ENCODE results near the gene EPHB4. TPM values are rescaled to one million over a fixed set of nuclear protein-coding genes. Genes with fewer than 3 reads are reported as not detected.

The EPHB4 gene
- total RNA-seq, 2 donors from 2014 or later: 33.6 to 46.4 TPM

DNA sequence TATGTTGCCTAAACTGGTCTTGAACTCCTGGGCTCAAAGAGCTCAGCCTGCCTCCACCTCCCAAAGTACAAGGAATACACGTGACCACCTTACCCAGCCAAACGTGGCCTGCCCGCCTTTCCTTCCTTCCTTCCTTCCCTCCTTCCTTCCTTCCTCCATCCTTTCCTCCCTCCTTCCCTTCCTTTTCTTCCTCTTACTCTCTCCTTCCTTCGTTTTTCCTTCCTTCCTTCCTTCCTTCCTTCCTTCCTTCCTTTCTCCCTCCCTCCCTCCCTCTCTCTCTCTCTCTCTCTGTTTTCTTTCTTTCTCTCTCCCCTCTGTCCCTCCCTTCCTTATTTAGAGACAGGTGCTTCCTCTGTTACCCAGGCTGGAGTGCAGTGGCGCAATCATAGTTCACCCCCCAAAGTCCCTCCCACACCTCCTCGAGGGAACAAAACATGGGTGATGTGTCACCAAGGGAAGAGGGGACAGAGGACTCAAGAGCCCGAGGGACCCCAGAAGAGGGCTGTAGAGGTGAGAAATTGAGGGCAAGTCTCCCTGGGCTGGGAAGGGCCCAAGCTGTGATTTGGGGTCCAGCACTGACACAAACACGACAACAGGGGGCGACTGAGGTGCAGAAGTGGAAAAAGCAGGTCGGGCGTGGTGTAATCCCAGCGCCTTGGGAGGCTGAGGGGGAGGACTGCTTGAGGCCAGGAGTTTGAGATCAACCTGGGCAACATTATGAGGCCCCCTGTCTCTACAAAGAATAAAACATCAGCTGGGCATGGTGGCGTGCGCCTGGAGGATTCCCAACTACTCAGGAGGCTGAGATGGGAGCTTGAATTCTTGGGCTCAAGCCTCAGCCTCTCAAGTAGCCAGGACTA lies 28.1 kb downstream of the EPHB4 start:
- Histone ChIP-seq H3K4me1 (peaks cover 49% of the 10 kb centered on the region), H3K9me3 (no peaks in the 10 kb centered on the region), H3K27ac (no peak overlapping the region), H3K27me3 (no peaks in the 10 kb centered on the region), H3K36me3 (replicated peaks in 1 of 2; ENCODE audit: insufficient read depth in 1 of 2, low read depth in 2 of 2) (no peaks in the 10 kb centered on the region), H3K4me3 (no peak overlapping the region)
- DNase-seq: peak; percentile 77 to 83 (median 79)
- ATAC-seq: peak; percentile 65
- intact Hi-C loops (cut with DNase I): loop anchor here (5.0 kb wide), 1 partner anchor 48 kb away; no protein-coding TSS in a partner anchor
- TF ChIP-seq, protein P1, sequence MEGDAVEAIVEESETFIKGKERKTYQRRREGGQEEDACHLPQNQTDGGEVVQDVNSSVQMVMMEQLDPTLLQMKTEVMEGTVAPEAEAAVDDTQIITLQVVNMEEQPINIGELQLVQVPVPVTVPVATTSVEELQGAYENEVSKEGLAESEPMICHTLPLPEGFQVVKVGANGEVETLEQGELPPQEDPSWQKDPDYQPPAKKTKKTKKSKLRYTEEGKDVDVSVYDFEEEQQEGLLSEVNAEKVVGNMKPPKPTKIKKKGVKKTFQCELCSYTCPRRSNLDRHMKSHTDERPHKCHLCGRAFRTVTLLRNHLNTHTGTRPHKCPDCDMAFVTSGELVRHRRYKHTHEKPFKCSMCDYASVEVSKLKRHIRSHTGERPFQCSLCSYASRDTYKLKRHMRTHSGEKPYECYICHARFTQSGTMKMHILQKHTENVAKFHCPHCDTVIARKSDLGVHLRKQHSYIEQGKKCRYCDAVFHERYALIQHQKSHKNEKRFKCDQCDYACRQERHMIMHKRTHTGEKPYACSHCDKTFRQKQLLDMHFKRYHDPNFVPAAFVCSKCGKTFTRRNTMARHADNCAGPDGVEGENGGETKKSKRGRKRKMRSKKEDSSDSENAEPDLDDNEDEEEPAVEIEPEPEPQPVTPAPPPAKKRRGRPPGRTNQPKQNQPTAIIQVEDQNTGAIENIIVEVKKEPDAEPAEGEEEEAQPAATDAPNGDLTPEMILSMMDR (IDR thresholded peaks at IDR 0.05): peak; percentile 66 to 90 (median 83)
- TF ChIP-seq POLR2A (IDR thresholded peaks at IDR 0.05): no peak
- WGBS, 2 donors: 16 to 25% methylated on average over 12 to 14 of the region's 14 CpGs

DNA sequence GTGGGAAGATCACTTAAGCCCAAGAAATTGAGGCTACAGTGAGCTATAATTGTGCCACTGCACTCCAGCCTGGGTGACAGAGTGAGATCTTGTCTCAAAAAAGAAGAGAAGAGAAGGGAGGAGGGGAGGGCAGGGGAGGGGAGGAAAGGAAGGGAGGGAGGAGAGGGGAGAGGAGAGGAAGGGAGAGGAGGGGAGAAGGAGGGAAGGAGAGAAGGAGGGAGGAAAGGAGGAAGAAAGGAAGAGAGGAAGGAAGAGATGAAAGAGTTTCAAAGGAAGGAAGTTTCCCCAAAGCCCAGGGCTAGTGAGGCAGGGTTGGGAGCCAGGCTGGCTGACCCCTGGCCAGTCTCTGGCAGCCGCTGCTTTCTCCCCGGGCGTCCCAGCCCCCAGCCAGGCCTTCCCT lies 32.6 kb downstream of the EPHB4 start:
- Histone ChIP-seq H3K36me3 (replicated peaks in 1 of 2; ENCODE audit: insufficient read depth in 1 of 2, low read depth in 2 of 2) (no peaks in the 10 kb centered on the region), H3K27ac (no peak overlapping the region), H3K4me3 (no peak overlapping the region), H3K27me3 (no peaks in the 10 kb centered on the region), H3K9me3 (no peaks in the 10 kb centered on the region), H3K4me1 (peaks cover 20% of the 10 kb centered on the region)
- TF ChIP-seq POLR2A (IDR thresholded peaks at IDR 0.05): no peak
- TF ChIP-seq, protein P1 (IDR thresholded peaks at IDR 0.05): no peak
- intact Hi-C loops (cut with DNase I): loop anchor here (5.0 kb wide), 1 partner anchor 53 kb away; no protein-coding TSS in a partner anchor
- ATAC-seq (no peak), DNase-seq (no peak)
- 44 to 56% methylated on average over 3 of the region's 3 CpGs for WGBS, 2 donors

DNA sequence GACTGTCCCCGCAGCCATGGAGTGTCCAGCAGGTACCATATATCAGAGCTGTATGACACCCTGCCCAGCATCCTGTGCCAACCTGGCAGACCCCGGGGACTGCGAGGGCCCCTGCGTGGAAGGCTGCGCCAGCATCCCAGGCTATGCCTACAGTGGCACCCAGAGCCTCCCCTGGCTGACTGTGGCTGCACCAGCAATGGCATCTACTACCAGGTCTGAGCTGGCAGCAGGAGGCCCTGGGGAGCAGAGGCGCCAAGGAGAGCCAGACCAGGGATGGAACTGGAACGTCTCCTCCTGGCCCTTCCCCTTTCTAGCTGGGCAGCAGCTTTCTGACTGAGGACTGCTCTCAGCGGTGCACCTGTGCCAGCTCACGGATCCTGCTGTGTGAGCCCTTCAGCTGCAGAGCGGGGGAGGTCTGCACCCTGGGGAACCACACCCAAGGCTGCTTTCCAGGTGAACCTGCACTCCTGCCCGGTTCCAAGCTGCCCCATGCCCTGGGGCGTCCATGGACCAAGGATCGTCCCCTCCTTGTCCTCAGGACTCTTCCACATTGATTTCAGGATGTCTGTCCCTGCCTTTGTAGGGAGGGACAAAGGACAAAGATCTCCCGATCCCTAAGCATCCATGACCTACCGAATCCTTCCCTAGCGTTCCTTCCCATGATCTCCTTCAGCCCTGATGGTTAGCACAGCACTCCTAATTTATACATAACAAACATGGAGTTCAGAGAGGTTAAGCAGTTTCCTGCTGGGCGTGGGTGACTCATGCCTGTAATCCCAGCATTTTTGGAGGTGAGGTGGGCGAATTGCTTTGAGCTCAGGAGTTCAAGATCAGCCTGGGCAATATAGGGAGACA lies 33.3 kb downstream of the EPHB4 start:
- Histone ChIP-seq H3K9me3 (no peaks in the 10 kb centered on the region), H3K36me3 (replicated peaks in 1 of 2; ENCODE audit: insufficient read depth in 1 of 2, low read depth in 2 of 2) (no peaks in the 10 kb centered on the region), H3K4me3 (no peak overlapping the region), H3K27me3 (no peaks in the 10 kb centered on the region), H3K27ac (no peak overlapping the region), H3K4me1 (peaks cover 14% of the 10 kb centered on the region)
- intact Hi-C loops (cut with DNase I): no loop called here
- WGBS, 2 donors: 57 to 59% methylated on average over 10 to 16 of the region's 18 CpGs
- peak in 1 of 4 donors; percentile 60 for DNase-seq
- no peak for ATAC-seq
- TF ChIP-seq, protein P1 (IDR thresholded peaks at IDR 0.05): no peak
- TF ChIP-seq POLR2A (IDR thresholded peaks at IDR 0.05): no peak

DNA sequence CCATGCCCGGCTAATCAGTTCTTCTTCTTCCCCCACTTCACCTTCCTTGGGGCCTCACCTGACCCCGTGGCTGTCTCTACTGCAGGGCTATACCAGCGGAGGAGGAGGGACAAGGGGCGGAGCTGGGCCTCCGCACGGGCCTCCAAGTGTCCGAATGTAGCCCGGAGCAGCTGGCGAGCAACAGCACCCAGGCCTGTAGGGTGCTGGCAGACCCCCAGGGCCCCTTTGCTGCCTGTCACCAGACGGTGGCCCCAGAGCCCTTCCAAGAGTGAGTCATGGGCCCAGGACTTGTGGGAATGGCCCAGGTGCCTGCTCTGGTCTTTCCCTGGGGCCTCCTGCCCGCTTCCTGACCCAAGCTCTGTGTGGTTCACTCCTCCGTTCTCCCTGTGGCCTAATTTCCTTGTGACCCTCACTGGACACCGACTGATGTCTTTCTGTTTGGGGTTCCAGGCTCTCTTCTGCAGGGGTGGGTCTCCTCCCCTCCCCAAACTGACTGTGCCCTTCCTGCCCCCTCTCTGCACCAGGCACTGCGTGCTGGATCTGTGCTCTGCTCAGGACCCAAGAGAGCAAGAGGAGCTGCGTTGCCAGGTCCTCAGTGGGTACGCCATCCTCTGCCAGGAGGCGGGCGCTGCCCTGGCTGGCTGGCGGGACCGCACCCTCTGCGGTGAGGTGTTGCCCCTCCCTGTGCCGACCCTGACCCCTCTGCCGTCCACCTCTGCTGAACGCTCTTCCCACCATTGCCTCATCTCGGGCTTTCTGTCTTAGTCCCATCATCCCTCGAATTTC lies 35.2 kb downstream of the EPHB4 start:
- TF ChIP-seq POLR2A (IDR thresholded peaks at IDR 0.05): peak in 2 of 3 donors; percentile 11 to 49
- TF ChIP-seq, protein P1 (IDR thresholded peaks at IDR 0.05): peak in 4 of 7 experiments; percentile 40 to 56 (median 50)
- intact Hi-C loops (cut with DNase I): no loop called here
- 60 to 85% methylated on average over 10 to 26 of the region's 26 CpGs for WGBS, 2 donors

More for the DNA sequence above, 35.2 kb downstream of the EPHB4 start:
- Histone ChIP-seq H3K27ac (peak overlapping the region; percentile 61 to 88 (median 82)), H3K4me3 (no peak overlapping the region), H3K27me3 (no peaks in the 10 kb centered on the region), H3K9me3 (no peaks in the 10 kb centered on the region), H3K4me1 (peaks cover 14% of the 10 kb centered on the region), H3K36me3 (replicated peaks in 1 of 2; ENCODE audit: insufficient read depth in 1 of 2, low read depth in 2 of 2) (no peaks in the 10 kb centered on the region)
- ATAC-seq (peak; percentile 98), DNase-seq (peak; percentile 90 to 98 (median 94))
